Activated CD4-positive, alpha-beta T cell treated with anti-CD3 and anti-CD28 coated beads, Interleukin-2, amount 50 U/mL, for 4 hours (primary cell): ENCODE data around the gene SMCR8.
"Not testable (repeated sequence)": the region's sequence is repeated elsewhere in the genome, so short reads cannot be mapped to it uniquely, and the experiment has no call there.

Experiments
- DNase-seq, 2 experiments: peaks; one replicate each; pipeline ENCODE4 v3.0.0-alpha.2; 2020

SMCR8 gene

GRCh38 chr17:18361837-18362697, 47.0 kb downstream of the SMCR8 start:
- no peak for DNase-seq

- DNase-seq: no peak
Measured at GRCh38 chr17:18362698-18363100, 47.6 kb downstream of the SMCR8 start.

GRCh38 chr17:18363101-18364049, 48.3 kb downstream of the SMCR8 start, which contains the start of gene SHMT1:
SHMT1 (minus strand) TSS chr17:18363550; CDS start chr17:18355981, 7,569 bp downstream.
- peak; percentile 83 to 84 for DNase-seq

- DNase-seq: no peak
Measured at GRCh38 chr17:18364166-18364565, 49.1 kb downstream of the SMCR8 start.

GRCh38 chr17:18368946-18369345, 53.9 kb downstream of the SMCR8 start:
- DNase-seq: no peak

- DNase-seq: no peak
Measured at GRCh38 chr17:18370761-18371160, 55.7 kb downstream of the SMCR8 start.

GRCh38 chr17:18371455-18371854, 56.4 kb downstream of the SMCR8 start:
- no peak for DNase-seq

GRCh38 chr17:18373181-18373580, 58.1 kb downstream of the SMCR8 start:
- DNase-seq: not testable (repeated sequence)

GRCh38 chr17:18374216-18374615, 59.1 kb downstream of the SMCR8 start:
- DNase-seq: no peak
